K562 (cell line): Measurements from ENCODE around the gene MBP. TPM values are rescaled to one million over a fixed set of nuclear protein-coding genes. Genes with fewer than 3 reads are reported as not detected.

Experiments
- JUN ChIP-seq, 2 experiments: sonication (generic) in 1 of 2; formaldehyde crosslinking in 1 of 2; IDR thresholded peaks; 2 replicates each; pipeline versions ENCODE4 v1.6.1 to v1.8.0; 2012 to 2022; ENCODE audit warnings: borderline replicate concordance in 2 of 2, mild to moderate bottlenecking in 2 of 2, improper control_type of control experiment in 1 of 2, low read depth in 1 of 2, low read length in 1 of 2, missing genetic modification reagents in 1 of 2
- ZNF140 ChIP-seq: fragments of 250-450 bp; sonication (Bioruptor Pico); IDR thresholded peaks from 2 replicates; pipeline ENCODE4 v1.8.0; 2021; ENCODE audit warnings: moderate library complexity, mild to moderate bottlenecking, inconsistent platforms
- polyA plus RNA-seq, 8 experiments: library from polyadenylated mRNA; depleted of rRNA in 4 of 8; stranded (reverse) in 5 of 8; unstranded in 3 of 8; fragments of >200 nt; fragmentation: Nextera tagmentation in 2 of 8; fragmentation: Illumina TruSeq in 1 of 8; extraction: Ambion mirVana in 2 of 8; extraction: Trizol in 1 of 8; gene quantifications; 2 replicates each; pipeline versions ENCODE4 v1.2.1 to v1.2.3, GENCODE V29; 2011 to 2014; ENCODE audit warnings: inconsistent platforms in 1 of 8, missing spikeins in 1 of 8
- total RNA-seq, 7 experiments: library from RNA; depleted of rRNA in 6 of 7; stranded (reverse); fragments of >200 nt in 6 of 7; fragmentation: Illumina TruSeq in 2 of 7; extraction: Trizol in 2 of 7; gene quantifications; 2 replicates each; pipeline versions ENCODE4 v1.2.1 to v1.2.3, GENCODE V29; 2011 to 2021; ENCODE audit warnings: low replicate concordance in 1 of 7
- TF ChIP-seq, protein P1 (sequence below), 2 experiments: fragments of 450-650 bp; formaldehyde crosslinking in 1 of 2; IDR thresholded peaks; 2 replicates each; pipeline versions ENCODE4 v1.4.0 to v1.6.1; 2014 to 2020; ENCODE audit warnings: mild to moderate bottlenecking in 2 of 2, borderline replicate concordance in 1 of 2, low read depth in 1 of 2

MBP gene
- total and polyA plus RNA-seq, 9 of the 15 experiments (the other 6 are each of a cell fraction or from before 2014, with no cell fraction given): 0.09 TPM; not detected in 8

DNA sequence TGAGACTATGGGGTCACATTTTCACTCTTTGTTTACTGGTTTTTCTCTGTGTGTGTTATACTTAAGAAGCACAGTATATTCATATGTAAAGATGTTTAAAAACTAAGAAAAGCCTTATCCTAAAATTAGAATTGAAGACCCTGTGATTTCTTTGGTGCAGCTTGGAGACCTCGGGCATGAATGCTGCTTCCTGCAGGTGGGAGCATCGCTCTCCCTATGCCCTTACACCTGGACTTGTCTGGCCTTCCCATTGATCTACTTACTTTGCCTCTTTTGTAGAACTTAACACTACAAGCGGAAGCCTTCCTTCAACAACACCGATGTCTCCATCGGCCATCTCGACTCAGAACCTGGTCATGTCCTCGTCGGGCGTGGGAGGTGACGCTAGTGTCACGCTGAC lies 195.7 kb downstream of the MBP start (continued):
- TF ChIP-seq, protein P1, sequence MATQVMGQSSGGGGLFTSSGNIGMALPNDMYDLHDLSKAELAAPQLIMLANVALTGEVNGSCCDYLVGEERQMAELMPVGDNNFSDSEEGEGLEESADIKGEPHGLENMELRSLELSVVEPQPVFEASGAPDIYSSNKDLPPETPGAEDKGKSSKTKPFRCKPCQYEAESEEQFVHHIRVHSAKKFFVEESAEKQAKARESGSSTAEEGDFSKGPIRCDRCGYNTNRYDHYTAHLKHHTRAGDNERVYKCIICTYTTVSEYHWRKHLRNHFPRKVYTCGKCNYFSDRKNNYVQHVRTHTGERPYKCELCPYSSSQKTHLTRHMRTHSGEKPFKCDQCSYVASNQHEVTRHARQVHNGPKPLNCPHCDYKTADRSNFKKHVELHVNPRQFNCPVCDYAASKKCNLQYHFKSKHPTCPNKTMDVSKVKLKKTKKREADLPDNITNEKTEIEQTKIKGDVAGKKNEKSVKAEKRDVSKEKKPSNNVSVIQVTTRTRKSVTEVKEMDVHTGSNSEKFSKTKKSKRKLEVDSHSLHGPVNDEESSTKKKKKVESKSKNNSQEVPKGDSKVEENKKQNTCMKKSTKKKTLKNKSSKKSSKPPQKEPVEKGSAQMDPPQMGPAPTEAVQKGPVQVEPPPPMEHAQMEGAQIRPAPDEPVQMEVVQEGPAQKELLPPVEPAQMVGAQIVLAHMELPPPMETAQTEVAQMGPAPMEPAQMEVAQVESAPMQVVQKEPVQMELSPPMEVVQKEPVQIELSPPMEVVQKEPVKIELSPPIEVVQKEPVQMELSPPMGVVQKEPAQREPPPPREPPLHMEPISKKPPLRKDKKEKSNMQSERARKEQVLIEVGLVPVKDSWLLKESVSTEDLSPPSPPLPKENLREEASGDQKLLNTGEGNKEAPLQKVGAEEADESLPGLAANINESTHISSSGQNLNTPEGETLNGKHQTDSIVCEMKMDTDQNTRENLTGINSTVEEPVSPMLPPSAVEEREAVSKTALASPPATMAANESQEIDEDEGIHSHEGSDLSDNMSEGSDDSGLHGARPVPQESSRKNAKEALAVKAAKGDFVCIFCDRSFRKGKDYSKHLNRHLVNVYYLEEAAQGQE (IDR thresholded peaks at IDR 0.05; ENCODE audit: borderline replicate concordance): no peak
- TF ChIP-seq, protein P1 (CRISPR knock-in tag; IDR thresholded peaks at IDR 0.05; ENCODE audit: low read depth): no peak
- TF ChIP-seq JUN (IDR thresholded peaks at IDR 0.05; ENCODE audit: borderline replicate concordance, low read depth, low read length): no peak
- no peak for TF ChIP-seq JUN (CRISPR knock-in tag; IDR thresholded peaks at IDR 0.05; ENCODE audit: borderline replicate concordance)
- TF ChIP-seq ZNF140 (CRISPR knock-in tag): no peak
- TF ChIP-seq, all 486 proteins: peak for 0
